HCT116 (cell line): ENCODE data around the gene NFATC3.

Source experiments
- CTCF ChIP-seq, 3 experiments: fragments of 200-600 bp in 1 of 3; sonication (generic) in 1 of 3; IDR thresholded peaks in 2 of 3; conservative IDR thresholded peaks in 1 of 3; 2 replicates each; pipeline ENCODE4 v1.5.1; 2012 to 2017; ENCODE audit warnings: low read depth in 2 of 3, low read length in 2 of 3, antibody characterized with exemption in 1 of 3, borderline replicate concordance in 1 of 3, control low read depth in 1 of 3, mild to moderate bottlenecking in 1 of 3, mixed read lengths in 1 of 3, mixed run types in 1 of 3, moderate library complexity in 1 of 3; ENCODE audit not compliant: insufficient read depth in 1 of 3
- EZH2 ChIP-seq: fragments of 200-600 bp; sonication (generic); IDR thresholded peaks from 2 replicates; pipeline ENCODE4 v1.6.1; 2017; ENCODE audit warnings: antibody characterized with exemption, mixed run types
- EZH2phosphoT487 ChIP-seq: fragments of 200-600 bp; IDR thresholded peaks from 2 replicates; pipeline ENCODE4 v1.6.1; 2018; ENCODE audit warnings: antibody characterized with exemption, borderline replicate concordance
- POLR2A ChIP-seq: IDR thresholded peaks from 2 replicates; pipeline ENCODE4 v1.7.0; 2011; ENCODE audit warnings: borderline replicate concordance; ENCODE audit not compliant: insufficient read depth, insufficient read length; ENCODE audit errors: extremely low read depth
- POLR2AphosphoS5 ChIP-seq: IDR thresholded peaks from 2 replicates; pipeline ENCODE4 v1.6.1; 2011; ENCODE audit warnings: mild to moderate bottlenecking, low read depth, low read length, moderate library complexity
- RAD21 ChIP-seq: IDR thresholded peaks from 2 replicates; pipeline ENCODE4 v1.6.1; 2012; ENCODE audit warnings: low read depth, mild to moderate bottlenecking
- SRF ChIP-seq: IDR thresholded peaks from 2 replicates; pipeline ENCODE4 v1.6.1; 2012; ENCODE audit warnings: low read depth
- ZNF274 ChIP-seq: fragments of 200-500 bp; sonication (Bioruptor generic); IDR thresholded peaks from 2 replicates; pipeline ENCODE4 v1.6.1; 2014; ENCODE audit warnings: mild to moderate bottlenecking, low read depth, low read length, inconsistent platforms

DNA sequence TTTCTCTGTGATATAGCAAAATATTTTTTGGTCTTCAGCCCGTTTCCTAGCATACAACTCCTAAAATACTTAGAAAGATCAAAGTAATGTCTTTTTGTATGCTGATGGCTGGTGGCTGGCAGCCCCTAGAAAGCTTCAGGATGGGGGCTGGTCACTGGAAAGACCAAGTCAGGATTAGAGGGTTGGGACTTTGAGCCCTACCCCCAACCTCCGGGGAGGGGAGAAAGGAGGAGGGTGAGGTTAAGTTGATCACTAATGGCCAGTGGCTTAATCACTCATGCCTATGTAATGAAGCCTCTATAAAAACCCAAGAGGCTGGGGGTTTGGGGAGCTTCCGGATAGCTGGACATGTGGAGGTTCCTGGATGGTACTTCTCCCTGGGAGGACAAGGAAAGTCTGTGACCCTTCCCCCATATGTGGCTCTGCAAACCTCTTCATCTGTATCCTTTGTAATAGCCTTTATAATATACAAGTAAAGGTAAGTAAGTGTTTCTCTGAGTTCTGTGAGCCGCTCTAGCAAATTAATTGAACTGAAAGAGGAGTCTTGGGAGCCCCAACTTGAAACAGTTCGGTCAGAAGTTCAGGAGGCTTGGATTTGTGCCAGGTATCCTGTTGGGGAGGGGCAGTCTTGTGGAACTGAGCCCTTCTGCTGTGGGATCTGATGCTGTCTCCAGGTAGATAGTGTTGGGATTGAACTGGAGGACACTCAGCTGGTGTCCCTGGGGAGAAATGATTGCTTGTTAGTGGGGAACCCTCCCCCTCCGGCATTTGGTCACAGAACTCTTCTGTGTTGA, 182.6 kb downstream of the NFATC3 start:
- no peak for TF ChIP-seq EZH2
- TF ChIP-seq POLR2A, result no peak
- no peak for TF ChIP-seq POLR2AphosphoS5
- no peak for TF ChIP-seq RAD21
- TF ChIP-seq CTCF (IDR thresholded peaks at IDR 0.05 in 2 of 3, conservative IDR thresholded peaks at IDR 0.05 in 1 of 3; ENCODE audit: borderline replicate concordance in 1 of 3, insufficient read depth in 1 of 3, low read depth in 2 of 3, low read length in 2 of 3), result no peak
- TF ChIP-seq EZH2phosphoT487, result no peak
- no peak for TF ChIP-seq ZNF274
- no peak for TF ChIP-seq SRF
